ENCODE data around the gene SLC6A19.
"Not testable (repeated sequence)": the region's sequence is repeated elsewhere in the genome, so short reads cannot be mapped to it uniquely, and the experiment has no call there.

Gene SLC6A19

GRCh38 chr5:1252681-1253080 is 51.3 kb downstream of the SLC6A19 start:
- no peak overlapping the region for H3K4me3 ChIP-seq (ENCODE audit: low read depth, low read length)

DNA sequence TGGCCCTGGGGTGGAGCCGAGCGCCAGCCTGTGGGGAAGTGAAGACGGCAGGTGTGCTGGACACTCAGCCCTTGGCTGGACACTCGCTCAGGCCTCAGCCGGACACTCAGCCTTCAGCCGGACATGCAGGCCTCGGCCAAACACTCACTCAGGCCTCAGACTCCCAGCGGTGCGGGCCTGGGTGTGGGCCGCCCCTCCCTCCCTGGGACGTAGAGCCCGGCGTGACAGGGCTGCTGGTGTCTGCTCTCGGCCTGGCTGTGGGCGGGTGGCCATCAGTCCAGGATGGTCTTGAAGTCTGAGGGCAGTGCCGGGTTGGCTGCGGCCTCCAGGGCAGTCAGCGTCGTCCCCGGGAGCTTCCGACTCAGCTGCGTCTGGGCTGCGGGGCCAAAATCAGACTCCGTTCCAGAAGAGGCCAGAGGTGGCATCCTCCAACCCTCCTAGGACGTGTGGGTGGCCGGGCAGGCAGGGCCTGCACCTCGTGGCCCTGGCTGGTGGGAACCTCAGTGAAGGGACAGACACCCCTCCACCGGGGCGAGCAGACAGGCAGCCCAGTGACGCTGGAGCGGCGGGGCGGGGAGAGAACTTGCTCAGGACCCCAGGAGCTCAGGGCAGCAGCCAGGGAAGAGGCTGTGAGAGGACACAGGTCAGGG is 52.2 kb downstream of the SLC6A19 start:
- H3K4me3 ChIP-seq (ENCODE audit: low read depth, low read length) = no peak overlapping the region
- DNase-seq (ENCODE audit: low read depth) = no peak

More at GRCh38 chr5:1252681-1253080, 51.3 kb downstream of the SLC6A19 start:
- DNase-seq (ENCODE audit: low read depth) = no peak

DNA sequence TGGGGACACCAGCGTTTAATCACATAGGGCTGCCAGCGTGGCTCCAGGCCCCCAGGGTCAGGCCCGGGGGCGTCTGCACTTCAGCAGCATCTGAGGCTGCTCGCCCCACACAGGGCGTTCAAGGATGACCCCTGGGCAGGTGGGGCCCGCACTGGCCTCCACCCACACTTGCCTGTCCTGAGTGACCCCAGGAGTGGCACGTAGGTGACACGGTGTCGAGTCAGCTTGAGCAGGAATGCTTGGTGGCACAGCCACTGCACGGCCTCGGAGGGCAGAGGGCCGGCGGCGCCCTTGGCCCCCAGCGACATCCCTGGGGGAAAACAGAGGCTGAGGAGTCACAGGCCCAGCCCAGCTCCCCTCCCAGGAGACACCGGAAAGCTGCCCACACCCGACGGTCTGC is 52.8 kb downstream of the SLC6A19 start:
- DNase-seq (ENCODE audit: low read depth) = no peak
- H3K4me3 ChIP-seq (ENCODE audit: low read depth, low read length) = no peak overlapping the region

DNA sequence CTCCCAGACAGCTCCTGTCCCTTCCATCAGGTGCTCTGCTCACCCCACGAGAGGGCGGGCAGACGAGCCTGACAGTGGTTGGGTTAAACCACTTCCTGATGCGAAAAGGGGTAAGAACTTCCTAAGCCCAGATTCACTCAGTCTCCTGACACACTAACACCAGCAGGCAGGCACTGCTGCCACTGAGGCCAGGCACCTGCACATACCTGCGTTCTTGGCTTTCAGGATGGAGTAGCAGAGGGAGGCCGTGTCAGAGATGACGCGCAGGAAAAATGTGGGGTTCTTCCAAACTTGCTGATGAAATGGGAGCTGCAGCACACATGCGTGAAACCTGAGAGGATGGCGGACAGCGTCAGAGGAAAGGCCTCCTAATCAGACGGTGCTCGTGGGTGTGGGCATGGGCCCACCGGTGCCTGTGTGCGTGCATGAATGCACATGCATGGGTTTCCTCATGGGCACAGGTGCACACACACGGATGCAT is 53.7 kb downstream of the SLC6A19 start:
- no peak for DNase-seq (ENCODE audit: low read depth)
- no peak overlapping the region for H3K4me3 ChIP-seq (ENCODE audit: low read depth, low read length)

GRCh38 chr5:1256776-1257175 is 55.4 kb downstream of the SLC6A19 start:
- DNase-seq (ENCODE audit: low read depth) = no peak

DNA sequence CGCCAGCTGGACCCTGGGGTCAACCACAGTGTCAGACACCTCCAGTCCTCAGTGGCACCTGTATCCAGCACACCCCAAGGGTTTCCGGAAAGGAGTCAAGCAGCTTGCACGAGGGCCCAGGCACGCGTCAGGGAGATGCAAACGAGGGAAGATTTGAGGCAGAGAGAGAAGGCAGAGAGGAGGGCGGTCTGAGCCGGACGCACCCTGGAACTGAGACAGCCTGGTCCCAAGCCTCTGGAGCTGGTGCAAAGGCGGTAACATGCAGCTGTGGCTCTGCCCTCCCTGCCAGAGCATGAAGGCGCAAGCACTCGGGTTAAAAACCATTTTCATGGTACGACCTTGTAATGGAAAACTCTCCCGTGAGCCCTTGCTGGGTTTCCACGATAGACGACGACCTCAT is 56.0 kb downstream of the SLC6A19 start:
- no peak overlapping the region for H3K4me3 ChIP-seq (ENCODE audit: low read depth, low read length)
- no peak for DNase-seq (ENCODE audit: low read depth)

More at GRCh38 chr5:1256776-1257175, 55.4 kb downstream of the SLC6A19 start:
- H3K4me3 ChIP-seq (ENCODE audit: low read depth, low read length) = no peak overlapping the region

DNA sequence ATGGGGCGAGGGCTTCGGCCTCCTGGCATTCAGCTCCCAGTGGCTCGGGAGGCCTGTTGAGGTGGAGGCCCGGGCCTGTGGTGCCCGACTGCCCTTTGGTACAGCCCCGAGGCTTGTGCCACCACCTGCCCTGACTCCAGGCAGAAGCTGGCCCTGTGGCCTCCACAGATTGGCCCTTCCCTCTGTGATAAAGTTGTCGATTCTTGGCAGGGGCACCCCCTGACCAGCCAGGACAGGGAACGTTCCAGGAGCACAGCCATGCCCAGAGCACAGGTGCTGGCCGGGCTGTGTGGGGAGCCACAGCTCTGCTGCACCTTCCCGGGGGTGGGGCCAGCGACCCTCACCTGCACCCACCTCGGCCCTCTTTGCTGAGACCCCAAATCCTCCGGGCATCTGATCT is 56.4 kb downstream of the SLC6A19 start:
- DNase-seq (ENCODE audit: low read depth) = no peak
- H3K4me3 ChIP-seq (ENCODE audit: low read depth, low read length) = no peak overlapping the region

DNA sequence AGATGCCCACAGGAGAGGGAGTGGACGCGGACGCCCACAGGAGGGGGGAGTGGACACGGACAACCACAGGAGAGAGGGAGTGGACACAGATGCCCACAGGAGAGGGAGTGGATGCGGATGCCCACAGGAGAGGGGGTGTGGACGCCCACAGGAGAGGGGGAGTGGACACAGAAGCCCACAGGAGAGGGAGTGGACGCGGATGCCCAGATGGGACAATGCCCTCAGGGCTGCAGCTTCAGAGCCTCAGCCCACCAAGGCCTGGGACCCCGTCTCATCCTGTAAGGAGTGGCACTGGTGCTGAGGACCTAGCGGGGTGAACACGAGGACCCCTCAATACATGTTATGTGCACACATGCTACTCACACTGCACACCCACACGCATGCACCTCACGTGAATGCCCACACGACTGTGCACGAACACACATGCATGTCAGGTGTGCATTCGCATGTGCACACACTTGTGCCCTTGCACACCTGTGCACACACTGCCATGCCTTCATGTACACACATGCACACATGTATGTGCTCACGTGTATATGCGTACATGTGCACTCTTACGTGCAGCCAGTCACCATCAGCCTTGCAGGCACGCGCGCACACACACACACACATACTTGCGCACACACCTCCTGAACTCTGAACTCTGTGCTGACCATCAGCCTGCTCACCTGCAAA is 58.5 kb downstream of the SLC6A19 start:
- DNase-seq (ENCODE audit: low read depth) = no peak
- H3K4me3 ChIP-seq (ENCODE audit: low read depth, low read length) = no peak overlapping the region

GRCh38 chr5:1261643-1262042 is 60.2 kb downstream of the SLC6A19 start:
- no peak for DNase-seq (ENCODE audit: low read depth)
- no peak overlapping the region for H3K4me3 ChIP-seq (ENCODE audit: low read depth, low read length)

GRCh38 chr5:1262381-1262780 is 61.0 kb downstream of the SLC6A19 start:
- H3K4me3 ChIP-seq (ENCODE audit: low read depth, low read length) = no peak overlapping the region
- no peak for DNase-seq (ENCODE audit: low read depth)

DNA sequence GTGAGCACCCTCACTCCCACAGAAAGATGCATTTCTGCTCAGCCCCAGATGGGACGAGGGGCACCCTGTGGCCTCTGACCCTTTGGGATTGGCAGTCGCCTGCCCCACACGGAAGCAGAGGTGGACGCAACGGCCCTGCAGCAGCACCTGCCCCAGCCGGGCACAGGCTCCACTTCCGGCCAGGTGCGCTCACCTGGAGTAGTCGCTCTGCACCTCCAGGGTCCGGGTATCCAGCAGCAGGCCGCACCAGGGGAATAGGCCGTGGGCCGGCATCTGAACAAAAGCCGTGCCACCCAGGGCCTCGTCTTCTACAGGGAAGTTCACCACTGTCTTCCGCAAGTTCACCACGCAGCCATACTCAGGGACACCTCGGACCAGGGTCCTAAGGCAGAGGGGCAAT is 62.8 kb downstream of the SLC6A19 start:
- DNase-seq (ENCODE audit: low read depth) = no peak
- no peak overlapping the region for H3K4me3 ChIP-seq (ENCODE audit: low read depth, low read length)

GRCh38 chr5:1265026-1265425 is 63.6 kb downstream of the SLC6A19 start:
- no peak for DNase-seq (ENCODE audit: low read depth)
- no peak overlapping the region for H3K4me3 ChIP-seq (ENCODE audit: low read depth, low read length)

DNA sequence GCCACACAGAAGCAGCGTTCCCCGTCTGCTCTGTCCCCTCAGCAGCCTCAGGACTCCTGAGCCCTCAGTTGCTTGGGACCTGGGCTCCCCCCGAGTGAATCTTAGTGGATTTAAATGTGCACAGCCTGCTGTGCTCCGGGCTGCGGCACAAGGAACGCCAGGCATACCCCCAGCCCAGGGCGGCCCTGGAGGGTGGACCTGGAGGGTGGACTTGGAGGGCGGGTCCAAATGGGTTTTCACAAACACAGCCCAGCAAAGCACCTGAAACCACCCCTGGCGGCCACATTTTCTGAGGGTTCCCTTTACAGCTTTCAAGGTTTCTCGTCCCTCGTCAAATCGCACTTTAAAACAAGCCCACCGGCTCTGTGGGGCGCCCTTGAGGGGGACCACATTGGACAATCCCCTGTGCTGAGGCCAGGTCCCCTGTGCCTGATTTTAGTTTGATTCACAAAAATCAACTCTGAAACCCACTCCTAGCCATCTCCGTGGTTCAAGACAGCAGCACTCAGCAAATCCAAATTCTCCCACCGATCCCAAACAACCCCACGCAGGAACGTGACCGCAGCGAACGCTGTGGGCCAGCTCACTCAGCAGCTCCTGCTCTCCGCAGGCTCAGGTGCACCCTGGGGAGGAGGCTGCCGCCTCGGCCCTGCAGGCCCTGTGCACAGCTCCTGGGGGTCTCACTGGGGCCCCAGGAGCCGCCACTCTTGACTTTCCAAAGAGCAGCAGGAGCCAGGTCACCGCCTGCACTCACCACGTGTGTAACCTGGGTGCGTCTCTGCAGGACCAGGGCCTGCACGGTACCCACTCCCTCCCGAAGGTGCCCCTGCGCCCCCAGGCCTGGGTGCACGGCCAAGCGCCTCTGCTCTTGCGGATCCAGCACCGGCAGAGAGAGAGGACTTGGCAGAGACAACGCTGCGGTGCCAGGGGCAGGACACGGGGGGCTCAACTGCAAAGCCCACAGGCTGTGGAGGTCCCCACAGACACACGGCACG is 64.4 kb downstream of the SLC6A19 start:
- DNase-seq (ENCODE audit: low read depth) = no peak
- no peak overlapping the region for H3K4me3 ChIP-seq (ENCODE audit: low read depth, low read length)

DNA sequence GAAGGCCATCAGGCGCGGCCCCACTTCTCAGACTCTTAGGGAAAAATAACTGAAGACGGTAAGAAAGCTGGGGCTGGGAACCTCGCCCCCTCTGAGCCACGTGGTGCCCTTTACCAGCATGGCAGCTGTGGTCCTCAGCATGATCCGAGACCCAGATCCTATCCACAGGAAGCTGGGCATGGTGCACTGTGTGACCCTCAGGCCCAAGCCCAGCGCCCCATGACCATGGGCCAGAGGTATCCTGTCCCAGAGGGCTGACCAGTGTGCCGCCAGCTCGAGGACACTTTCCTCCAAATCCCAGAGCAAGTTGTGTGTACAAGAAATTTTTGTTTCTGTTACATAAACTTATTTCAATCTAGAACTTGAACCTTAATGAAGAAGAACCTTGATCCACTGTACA is 65.4 kb downstream of the SLC6A19 start:
- no peak overlapping the region for H3K4me3 ChIP-seq (ENCODE audit: low read depth, low read length)
- DNase-seq (ENCODE audit: low read depth) = no peak

DNA sequence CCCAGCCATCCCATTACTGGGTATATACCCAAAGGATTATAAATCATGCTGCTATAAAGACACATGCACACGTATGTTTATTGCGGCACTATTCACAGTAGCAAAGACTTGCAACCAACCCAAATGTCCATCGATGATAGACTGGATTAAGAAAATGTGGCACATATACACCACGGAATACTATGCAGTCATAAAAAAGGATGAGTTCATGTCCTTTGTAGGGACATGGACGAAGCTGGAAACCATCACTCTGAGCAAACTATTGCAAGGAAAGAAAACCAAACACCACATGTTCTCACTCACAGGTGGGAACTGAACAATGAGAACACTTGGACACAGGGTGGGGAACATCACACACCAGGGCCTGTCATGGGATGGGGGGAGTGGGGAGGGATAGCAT is 66.1 kb downstream of the SLC6A19 start:
- H3K4me3 ChIP-seq (ENCODE audit: low read depth, low read length); DNase-seq (ENCODE audit: low read depth): not testable (repeated sequence)

- DNase-seq (ENCODE audit: low read depth) = no peak
- no peak overlapping the region for H3K4me3 ChIP-seq (ENCODE audit: low read depth, low read length)
Measured at GRCh38 chr5:1268056-1268455, 66.7 kb downstream of the SLC6A19 start.

GRCh38 chr5:1268666-1269065 is 67.3 kb downstream of the SLC6A19 start:
- H3K4me3 ChIP-seq (ENCODE audit: low read depth, low read length) = no peak overlapping the region
- no peak for DNase-seq (ENCODE audit: low read depth)

DNA sequence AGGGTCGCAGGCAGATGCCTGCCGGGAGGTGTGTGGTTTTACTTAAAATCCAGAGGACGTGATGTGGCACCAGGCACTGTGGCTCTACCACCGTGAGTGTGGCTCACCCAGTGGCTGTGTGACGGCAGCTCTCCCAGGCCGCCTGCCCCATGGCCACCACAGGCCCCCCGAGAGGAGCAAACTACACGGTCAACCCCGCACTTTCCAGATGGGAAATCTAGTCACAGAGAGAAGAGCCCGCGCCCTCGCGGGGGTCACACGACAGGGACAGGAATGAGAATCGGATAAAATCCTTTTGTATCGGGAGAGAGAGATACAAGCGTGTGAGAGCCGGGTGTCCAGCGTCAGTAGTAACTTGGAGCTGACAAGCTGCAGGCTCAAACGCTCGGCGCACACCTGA is 69.0 kb downstream of the SLC6A19 start:
- no peak for DNase-seq (ENCODE audit: low read depth)
- no peak overlapping the region for H3K4me3 ChIP-seq (ENCODE audit: low read depth, low read length)

DNA sequence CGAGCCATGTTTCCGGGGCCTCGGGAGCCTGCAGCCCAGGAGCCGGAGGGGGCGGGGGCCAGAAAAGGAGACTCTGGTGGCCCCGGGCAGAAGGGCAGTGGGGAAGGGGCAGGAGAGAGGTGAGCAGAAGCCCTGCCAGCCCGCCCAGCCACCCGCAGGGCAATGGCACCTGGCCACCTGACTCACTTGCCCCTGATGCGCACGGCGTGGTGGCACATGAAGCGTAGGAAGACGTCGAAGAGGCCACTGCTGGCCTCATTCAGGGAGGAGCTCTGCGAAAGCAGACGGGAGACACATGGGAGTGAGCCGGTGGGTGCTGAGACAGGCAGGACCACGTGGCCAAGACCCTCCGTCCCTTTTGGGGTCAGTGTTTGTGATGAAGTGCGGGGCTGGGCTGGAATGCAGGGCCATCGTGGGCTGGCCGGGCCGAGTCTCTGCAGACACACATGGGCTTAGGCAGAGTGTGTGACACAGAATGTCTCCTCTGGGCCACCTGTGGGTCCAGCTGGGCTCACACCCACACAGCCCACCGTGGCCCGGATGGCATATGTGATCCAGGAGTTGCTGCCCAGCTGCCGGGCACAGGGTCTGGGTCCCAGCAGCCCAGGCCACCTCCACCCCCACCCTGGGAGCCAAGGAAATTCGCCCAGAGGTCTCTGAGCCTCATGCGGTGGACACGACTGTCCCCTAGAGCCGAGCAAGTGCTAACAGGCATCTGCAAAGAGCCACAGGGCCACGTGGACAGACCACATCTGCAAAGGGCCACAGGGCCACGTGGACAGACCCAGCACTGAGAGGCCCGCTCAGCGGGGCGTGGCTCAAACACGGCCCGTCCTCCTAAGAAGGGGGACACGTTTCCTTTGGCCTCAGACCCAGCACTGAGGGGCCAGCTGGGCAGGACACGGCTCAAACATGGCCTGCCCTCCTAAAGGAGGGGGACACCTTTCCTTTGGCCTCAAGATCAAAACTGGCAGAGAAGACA is 69.8 kb downstream of the SLC6A19 start:
- H3K4me3 ChIP-seq (ENCODE audit: low read depth, low read length) = no peak overlapping the region
- no peak for DNase-seq (ENCODE audit: low read depth)

Measured in skeletal muscle cell (primary cell).